GM19099 (cell line): ENCODE data around the gene PDE3B.

Source experiments
- POLR2A ChIP-seq: IDR thresholded peaks from 3 replicates; pipeline ENCODE4 v1.6.1; 2011; ENCODE audit warnings: low read depth; ENCODE audit not compliant: insufficient read length; ENCODE audit errors: extremely low read depth

Gene PDE3B

DNA sequence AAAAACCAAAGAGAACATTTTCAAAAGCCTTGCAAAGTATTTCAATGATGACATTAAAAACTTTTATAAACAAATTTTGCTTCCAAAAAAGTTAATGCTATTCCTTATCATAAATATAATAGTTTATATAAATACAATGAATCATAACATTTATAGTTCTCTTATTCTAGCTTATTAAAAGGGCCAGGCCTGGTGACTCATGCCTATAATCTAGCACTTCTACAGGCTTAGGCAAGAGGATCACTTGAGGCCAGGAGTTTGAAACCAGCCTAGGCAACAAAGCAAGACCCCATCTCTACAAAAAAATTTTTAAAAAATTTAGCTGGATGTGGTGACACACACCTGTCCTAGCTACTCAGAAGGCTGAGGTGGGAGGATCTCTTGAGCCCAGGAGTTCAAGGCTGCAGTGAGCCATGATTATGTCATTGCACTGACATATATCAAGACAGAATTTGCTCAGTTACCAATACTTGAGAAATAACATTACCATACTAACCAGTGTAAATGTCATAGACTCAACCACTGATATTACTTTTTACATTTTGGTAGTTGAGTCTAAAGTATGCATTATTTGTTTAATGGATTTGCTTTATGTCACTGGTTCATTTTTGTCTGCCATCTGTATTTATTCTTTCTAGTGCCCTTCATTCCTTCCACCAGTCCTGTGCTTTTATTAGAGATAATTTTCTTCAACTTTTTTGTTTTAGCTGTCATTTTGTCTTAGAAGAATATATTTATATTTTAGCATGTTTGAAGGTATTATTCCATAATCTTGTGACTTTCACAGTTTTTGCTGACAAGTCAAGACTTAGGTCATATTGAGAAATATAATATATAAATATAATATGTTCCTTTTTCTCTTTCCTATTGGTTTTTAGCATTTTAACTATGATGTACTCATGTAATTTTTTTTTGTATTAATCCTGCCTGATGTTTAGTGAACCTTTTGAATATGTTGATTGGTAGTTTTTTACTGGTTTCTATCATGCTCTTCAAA, 192.2 kb downstream of the PDE3B start:
- no peak for TF ChIP-seq POLR2A

DNA sequence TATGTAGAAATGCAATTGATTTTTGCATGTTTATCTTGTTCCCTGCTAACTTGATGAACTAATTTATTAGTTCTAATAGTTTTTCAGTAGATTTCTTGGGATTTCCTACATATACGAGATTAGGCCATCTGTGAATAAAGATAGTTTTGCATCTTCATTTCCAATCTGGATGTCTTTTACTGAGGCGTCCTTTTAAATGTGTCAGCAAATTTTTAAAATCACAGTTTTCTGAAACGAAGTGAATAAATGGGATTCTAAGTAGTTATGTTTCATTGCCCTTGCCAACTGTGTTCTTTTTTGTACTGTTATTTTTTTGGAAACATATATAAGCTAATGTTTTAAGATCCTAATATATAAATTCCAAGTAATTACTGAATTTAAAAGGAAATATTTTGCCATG, 198.4 kb downstream of the PDE3B start:
- TF ChIP-seq POLR2A, result no peak

DNA sequence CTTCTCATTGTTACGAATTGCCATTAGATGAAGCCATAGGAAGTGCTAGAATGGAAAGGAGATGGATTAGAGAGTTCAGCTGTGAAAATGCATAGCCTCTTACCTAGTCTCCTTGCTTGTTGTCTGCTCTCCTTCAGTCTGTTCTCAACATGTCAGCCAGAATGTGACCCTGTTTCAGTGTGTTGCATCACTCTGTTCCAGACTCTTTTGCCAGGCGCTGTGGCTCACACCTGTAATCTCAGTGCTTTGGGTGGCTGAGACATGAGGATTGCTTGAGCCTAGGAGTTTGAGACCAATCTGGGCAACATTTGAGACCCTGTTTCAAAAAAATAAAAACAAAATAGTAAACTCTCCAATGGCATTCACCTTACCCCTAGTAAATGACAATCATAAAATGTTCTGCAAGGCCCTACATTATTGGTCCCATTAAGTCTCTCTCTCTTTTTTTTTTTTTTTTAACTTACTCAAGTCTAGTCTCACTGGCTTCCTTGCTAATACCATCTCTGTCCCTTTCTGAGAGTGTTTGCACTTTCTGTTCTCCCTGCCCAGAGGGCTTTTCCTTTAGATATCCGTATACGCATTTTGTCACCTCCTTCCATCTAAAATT, 209.1 kb downstream of the PDE3B start:
- TF ChIP-seq POLR2A, result no peak

DNA sequence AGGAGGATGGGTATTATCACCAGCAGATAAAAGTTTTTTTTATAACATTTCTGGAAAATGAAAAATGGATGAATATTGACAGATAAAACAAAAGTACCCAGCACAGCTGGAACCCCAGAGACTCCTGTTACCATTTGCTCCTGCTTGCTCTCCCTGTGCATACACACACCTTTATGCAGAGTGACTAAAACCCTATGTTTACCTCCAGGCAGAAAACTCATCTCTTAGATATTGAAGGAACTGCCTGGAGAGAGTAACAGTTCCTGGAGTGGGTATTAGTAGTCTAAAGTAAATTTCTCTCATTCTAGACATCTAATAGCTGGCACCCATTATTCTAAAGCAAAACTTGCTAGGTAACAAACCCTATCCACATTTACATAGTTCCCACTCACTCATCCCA, 210.5 kb downstream of the PDE3B start:
- no peak for TF ChIP-seq POLR2A

DNA sequence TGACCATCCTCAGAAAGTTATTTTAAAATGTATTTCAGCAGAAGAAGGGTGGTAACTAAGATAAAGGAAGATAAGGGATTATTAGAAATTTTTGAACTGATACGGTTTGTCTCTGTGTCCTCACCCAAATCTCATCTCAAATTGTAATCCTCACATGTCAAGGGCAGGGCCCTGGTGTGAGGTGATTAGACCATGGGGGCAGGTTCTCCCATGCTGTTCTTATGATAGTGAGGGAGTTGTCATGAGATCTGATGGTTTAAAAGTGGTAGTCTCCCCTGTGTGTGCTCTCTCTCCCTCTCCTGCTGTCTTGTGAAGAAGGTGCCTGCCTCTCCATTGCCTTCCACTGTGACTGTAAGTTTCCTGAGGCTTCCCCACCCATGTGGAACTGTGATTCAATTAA, 212.3 kb downstream of the PDE3B start:
- TF ChIP-seq POLR2A, result no peak

DNA sequence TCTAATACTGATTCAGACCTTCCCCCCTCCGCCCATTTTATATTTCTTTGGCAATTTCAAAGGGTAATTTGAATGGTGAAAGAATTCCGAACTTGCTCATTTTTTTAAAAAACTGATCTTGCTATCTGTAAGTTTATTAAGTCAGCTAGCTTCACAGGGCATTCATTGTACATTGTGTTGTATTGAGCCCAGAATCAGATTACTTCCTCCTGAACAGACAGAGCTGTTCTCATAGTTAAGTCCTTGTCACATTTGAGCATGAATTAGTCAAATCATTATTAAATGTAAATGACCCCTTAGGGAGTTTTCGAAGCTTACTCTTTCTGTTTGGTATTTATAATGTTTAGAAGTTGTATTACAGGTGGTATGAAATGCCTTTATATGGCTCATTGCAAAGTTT, 214.0 kb downstream of the PDE3B start:
- no peak for TF ChIP-seq POLR2A

DNA sequence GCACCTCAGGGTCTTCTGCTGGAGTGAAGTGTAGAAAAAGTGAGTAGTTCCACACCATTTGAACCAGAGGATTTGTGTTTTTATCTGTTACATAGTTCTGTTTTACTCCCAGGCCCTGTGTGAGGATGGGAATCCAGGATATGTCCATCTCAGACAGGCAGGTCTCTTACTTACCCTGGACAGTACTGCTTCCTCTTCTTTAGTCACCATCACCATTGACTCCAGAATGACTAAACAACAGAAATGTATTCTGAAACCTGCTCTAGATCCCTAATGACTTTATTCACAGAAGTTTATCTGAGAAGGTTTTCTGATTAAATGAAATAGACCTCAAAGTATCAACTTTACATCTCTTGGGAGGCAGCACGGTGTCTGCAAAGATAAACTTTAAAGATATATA, 214.8 kb downstream of the PDE3B start:
- no peak for TF ChIP-seq POLR2A

DNA sequence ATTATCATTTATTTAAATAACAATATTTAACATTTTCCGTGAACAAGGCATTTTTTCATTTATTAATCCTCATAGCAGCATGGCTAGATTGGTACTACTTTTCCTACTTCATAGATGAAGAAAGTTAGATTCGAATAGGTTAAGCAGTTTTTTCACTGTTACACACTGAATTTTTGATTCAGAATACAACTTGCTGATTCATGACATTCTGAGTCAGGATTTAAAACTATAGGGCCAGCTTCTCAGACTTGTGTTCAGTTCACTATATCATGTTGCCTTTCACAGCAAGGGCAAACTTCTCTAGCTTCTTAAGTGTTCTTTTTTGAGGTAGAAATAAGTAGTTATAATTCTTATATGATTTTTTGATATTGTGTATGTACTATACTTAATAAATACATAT, 216.9 kb downstream of the PDE3B start:
- TF ChIP-seq POLR2A, result no peak

DNA sequence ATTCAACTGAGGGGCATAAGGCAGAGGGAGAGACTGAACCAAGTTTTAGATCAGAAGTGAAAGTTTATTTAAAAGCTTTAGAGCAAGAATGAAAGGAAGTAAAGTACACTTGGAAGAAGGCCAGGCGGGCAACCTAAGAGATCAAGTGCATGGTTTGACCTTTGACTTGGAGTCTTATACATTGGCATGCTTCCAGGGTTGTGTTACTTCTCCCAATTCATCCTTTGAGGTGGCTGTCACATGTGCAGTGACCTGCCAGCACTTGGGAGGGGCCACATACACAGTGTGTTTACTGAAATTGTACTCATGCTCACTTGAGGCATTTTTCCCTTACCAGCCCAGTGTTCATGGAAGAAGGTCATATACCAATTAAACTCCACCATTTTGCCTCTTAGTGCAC, 218.1 kb downstream of the PDE3B start:
- TF ChIP-seq POLR2A, result no peak

DNA sequence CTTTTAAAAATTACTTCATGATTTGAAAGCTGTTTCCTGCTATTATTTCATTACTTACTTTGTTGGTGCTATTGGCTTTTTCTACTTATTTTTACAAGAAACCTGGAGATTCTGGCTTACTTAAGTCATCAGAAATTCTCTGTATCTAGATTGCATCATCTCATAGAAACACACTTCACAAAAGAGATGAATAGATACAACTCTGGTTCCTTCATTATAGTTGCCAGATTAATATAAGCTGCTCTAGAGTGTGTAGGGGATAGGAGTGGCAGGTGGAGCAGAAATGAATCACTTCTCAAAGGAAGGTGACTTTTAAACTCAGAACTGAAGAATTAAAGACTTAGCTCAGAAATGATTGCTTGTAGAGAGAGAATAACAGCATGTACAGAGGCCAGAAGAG, 228.4 kb downstream of the PDE3B start:
- TF ChIP-seq POLR2A, result no peak

DNA sequence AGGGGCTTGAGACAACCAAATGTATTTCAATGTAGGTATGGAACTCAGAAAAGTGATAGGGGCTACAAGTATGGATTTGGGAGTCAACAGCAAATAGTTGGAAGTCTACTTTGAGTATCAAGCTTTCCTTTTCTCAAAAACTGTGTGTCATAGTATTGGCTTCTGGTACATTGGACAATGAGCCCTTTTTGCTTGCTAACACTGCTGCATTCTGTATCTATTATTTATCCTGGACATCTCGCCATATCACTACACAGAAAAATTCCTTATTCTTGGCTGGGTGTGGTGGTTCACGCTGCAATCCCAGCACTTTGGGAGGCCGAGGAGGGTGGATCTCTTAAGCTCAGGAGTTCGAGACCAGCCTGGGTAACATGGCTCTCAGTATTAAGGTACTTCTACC, 230.0 kb downstream of the PDE3B start:
- no peak for TF ChIP-seq POLR2A

DNA sequence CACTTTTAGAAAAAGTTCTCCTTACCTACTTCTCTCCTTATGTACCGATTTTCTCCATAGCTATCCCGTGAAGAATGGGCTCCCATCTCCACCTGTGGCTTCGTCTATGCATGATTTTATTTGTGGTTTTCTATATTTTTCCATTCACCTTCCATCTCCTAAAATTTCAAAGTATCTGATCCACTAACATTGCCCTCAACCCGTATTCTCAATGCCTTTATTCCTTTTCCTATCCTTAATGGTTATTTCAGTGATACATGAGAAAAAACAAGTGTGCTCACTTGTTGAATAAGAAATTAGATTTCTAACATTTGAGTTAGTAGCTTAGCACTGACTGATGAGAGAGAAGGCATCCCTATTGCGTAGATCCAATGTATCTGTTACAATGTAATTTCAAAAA, 231.6 kb downstream of the PDE3B start:
- TF ChIP-seq POLR2A, result no peak

DNA sequence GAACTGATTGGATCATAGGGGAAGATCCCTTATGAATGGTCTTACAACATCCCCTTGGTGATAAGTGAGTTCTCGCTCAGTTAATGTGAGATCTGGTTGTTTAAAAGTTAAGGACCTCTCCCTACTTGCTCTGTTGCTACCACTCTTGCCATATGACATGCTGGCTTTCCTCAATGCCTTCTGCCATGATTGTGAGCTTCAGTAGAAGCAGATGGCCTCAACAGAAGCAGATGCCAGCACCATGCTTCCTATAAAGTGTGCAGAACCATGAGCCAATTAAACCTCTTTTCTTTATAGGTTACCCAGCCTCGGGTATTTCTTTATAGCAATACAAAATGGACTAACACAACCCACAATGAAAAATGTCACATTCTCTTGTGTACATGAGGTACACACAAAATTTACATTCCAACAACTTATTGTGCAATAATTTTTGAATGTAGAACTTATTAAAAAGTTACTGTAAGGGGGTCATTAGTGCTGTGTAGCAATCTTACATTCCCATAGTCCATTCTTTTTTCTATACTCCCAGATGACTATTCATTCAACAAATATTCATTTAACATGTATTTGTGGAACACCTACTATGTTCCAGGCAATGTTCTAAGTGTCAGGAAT, 238.1 kb downstream of the PDE3B start:
- TF ChIP-seq POLR2A, result no peak

DNA sequence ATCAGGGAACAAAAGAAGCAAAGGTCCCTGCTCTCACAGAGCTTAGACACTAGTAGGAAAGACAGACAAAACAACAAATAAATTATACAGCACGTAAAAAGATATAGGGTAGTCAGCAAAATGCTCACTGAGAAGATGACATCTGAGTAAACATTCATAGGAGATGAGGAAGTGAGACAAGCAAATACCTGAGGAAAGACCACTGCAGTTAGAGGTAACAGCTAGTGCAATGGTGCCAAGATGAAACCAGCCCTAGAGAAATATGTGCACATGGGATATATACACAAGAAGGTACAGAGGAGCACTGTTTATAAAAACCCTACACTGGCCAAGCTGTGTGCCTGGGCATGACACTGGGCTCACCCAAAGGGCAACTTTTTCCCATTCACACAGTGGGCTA, 238.6 kb downstream of the PDE3B start:
- no peak for TF ChIP-seq POLR2A

DNA sequence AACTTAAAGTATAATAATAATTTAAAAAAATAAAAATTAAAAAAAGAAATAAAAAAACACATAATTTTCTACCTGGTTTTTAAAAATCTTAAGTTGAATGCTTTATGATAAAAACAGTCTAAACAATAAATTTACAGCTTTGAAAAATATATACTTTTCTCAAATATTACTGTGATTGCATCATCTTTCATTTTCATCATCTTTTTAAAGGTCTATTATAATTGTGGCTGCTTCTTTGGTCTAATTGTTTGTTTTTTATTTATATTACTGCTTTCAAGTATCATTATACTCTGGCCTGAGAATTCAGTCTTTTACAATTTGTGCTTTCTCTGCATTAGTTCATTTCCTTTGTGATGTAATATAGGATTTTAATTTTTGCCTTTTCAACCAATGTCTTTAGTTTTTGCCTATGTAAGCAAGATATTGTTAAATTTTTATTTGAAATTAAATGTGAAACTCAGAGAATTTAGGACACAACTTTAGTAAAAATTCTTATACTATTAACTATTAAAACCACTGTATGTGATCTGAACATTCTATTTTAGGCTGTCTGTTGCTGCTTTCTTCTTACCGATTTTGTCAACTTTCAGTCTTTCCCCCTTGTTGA, 241.2 kb downstream of the PDE3B start:
- TF ChIP-seq POLR2A, result no peak
